ENCODE data around the gene CDC42BPG.
A peak's percentile ranks its signal among the peaks of the same experiment; 100 is the strongest.

CDC42BPG gene

GRCh38 chr11:64844330-64845128 is at the start of gene CDC42BPG:
CDC42BPG (minus strand) TSS chr11:64844653; CDS start chr11:64844569, 84 bp downstream.
- DNase-seq (ENCODE audit: low spot score) = peak; percentile 87

GRCh38 chr11:64893194-64894069 is 49.0 kb upstream of the CDC42BPG start:
- DNase-seq (ENCODE audit: low spot score) = no peak

GRCh38 chr11:64892838-64893193 is 48.4 kb upstream of the CDC42BPG start:
- no peak for DNase-seq (ENCODE audit: low spot score)

- no peak for DNase-seq (ENCODE audit: low spot score)
These were observed 48.0 kb upstream of the CDC42BPG start for GRCh38 chr11:64892411-64892831.

- no peak for DNase-seq (ENCODE audit: low spot score)
These were observed 47.4 kb upstream of the CDC42BPG start for GRCh38 chr11:64891880-64892279.

- no peak for DNase-seq (ENCODE audit: low spot score)
These were observed 46.9 kb upstream of the CDC42BPG start for GRCh38 chr11:64891215-64891848.

GRCh38 chr11:64890522-64890939 is 46.1 kb upstream of the CDC42BPG start:
- DNase-seq (ENCODE audit: low spot score) = no peak

GRCh38 chr11:64888729-64889511 is 44.5 kb upstream of the CDC42BPG start:
- no peak for DNase-seq (ENCODE audit: low spot score)

- DNase-seq (ENCODE audit: low spot score) = no peak
These were observed 43.9 kb upstream of the CDC42BPG start for GRCh38 chr11:64888406-64888728.

GRCh38 chr11:64887757-64888405 is 43.4 kb upstream of the CDC42BPG start:
- DNase-seq (ENCODE audit: low spot score) = peak; percentile 82

GRCh38 chr11:64887234-64887756 is 42.8 kb upstream of the CDC42BPG start:
- DNase-seq (ENCODE audit: low spot score) = no peak

GRCh38 chr11:64885367-64886286 is 41.2 kb upstream of the CDC42BPG start:
- DNase-seq (ENCODE audit: low spot score) = no peak

- DNase-seq (ENCODE audit: low spot score) = no peak
These were observed 39.6 kb upstream of the CDC42BPG start for GRCh38 chr11:64884019-64884418.

GRCh38 chr11:64883575-64883974 is 39.1 kb upstream of the CDC42BPG start:
- DNase-seq (ENCODE audit: low spot score) = no peak

- no peak for DNase-seq (ENCODE audit: low spot score)
These were observed 37.8 kb upstream of the CDC42BPG start for GRCh38 chr11:64882243-64882642.

- no peak for DNase-seq (ENCODE audit: low spot score)
These were observed 37.0 kb upstream of the CDC42BPG start for GRCh38 chr11:64881476-64881875.

- DNase-seq (ENCODE audit: low spot score) = peak; percentile 61
These were observed 36.0 kb upstream of the CDC42BPG start for GRCh38 chr11:64880240-64881001.

- peak; percentile 46 for DNase-seq (ENCODE audit: low spot score)
These were observed 34.9 kb upstream of the CDC42BPG start for GRCh38 chr11:64879244-64879900.

Data from NAMALWA (cell line).